HL-60 (cell line): ENCODE data around the gene BLOC1S1.

Source experiments
- POLR2AphosphoS5 ChIP-seq: IDR thresholded peaks from 2 replicates; pipeline ENCODE4 v1.6.1; 2012; ENCODE audit warnings: low read depth
- TF ChIP-seq, protein P1 (sequence below): IDR thresholded peaks from one replicate; pipeline ENCODE4 v1.5.1; 2011; ENCODE audit warnings: low read length, control low read depth, inconsistent platforms; ENCODE audit not compliant: insufficient read depth
- TF ChIP-seq, protein P2 (sequence below): IDR thresholded peaks from 2 replicates; pipeline ENCODE4 v1.6.1; 2012; ENCODE audit warnings: low read depth; ENCODE audit not compliant: insufficient replicate concordance

DNA sequence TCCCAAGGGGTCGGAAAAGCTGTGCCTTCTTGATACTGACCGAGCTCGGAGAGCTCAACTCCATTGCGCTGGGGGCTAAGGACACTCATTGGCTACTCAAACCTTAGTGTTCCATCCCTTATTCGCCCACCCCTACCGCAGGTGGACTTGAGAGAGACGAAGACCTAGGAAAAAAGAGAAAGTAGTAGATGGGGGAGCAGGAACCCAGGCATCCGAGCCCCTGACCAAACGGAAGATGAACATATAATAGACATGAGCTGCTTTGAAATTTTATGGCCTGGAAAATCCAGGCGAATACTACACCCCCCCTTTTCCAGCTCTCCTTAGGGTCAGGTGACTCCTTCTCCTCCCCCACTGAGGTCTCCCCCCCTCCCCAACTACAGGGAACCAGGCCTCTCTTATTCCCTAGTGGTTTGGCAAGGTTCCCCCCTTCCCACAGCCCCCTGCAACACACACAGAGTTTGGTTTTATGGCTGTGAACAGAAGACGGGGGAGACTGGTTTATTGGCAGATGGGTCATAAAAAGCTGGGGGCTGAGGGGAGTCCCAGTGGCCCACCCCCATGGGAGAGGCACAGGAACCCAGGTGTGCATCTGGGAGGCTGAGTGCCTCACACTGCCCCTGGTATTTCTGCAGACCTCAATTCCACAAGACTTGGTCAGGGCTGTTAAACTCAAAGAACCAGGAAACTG is 28.6 kb downstream of the BLOC1S1 start:
- TF ChIP-seq, protein P1, sequence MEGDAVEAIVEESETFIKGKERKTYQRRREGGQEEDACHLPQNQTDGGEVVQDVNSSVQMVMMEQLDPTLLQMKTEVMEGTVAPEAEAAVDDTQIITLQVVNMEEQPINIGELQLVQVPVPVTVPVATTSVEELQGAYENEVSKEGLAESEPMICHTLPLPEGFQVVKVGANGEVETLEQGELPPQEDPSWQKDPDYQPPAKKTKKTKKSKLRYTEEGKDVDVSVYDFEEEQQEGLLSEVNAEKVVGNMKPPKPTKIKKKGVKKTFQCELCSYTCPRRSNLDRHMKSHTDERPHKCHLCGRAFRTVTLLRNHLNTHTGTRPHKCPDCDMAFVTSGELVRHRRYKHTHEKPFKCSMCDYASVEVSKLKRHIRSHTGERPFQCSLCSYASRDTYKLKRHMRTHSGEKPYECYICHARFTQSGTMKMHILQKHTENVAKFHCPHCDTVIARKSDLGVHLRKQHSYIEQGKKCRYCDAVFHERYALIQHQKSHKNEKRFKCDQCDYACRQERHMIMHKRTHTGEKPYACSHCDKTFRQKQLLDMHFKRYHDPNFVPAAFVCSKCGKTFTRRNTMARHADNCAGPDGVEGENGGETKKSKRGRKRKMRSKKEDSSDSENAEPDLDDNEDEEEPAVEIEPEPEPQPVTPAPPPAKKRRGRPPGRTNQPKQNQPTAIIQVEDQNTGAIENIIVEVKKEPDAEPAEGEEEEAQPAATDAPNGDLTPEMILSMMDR = no peak
- TF ChIP-seq, protein P2, sequence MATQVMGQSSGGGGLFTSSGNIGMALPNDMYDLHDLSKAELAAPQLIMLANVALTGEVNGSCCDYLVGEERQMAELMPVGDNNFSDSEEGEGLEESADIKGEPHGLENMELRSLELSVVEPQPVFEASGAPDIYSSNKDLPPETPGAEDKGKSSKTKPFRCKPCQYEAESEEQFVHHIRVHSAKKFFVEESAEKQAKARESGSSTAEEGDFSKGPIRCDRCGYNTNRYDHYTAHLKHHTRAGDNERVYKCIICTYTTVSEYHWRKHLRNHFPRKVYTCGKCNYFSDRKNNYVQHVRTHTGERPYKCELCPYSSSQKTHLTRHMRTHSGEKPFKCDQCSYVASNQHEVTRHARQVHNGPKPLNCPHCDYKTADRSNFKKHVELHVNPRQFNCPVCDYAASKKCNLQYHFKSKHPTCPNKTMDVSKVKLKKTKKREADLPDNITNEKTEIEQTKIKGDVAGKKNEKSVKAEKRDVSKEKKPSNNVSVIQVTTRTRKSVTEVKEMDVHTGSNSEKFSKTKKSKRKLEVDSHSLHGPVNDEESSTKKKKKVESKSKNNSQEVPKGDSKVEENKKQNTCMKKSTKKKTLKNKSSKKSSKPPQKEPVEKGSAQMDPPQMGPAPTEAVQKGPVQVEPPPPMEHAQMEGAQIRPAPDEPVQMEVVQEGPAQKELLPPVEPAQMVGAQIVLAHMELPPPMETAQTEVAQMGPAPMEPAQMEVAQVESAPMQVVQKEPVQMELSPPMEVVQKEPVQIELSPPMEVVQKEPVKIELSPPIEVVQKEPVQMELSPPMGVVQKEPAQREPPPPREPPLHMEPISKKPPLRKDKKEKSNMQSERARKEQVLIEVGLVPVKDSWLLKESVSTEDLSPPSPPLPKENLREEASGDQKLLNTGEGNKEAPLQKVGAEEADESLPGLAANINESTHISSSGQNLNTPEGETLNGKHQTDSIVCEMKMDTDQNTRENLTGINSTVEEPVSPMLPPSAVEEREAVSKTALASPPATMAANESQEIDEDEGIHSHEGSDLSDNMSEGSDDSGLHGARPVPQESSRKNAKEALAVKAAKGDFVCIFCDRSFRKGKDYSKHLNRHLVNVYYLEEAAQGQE = no peak
- no peak for TF ChIP-seq POLR2AphosphoS5
